ENCODE data around the gene TAF1B. TPM values are rescaled to one million over a fixed set of nuclear protein-coding genes. Genes with fewer than 3 reads are reported as not detected.

Gene TAF1B
- total and polyA plus RNA-seq, 10 of the 15 experiments (the other 5 are each of a cell fraction or from before 2014, with no cell fraction given): 8.1 to 18.3 (median 12.4) TPM

GRCh38 chr2:9980520-9980919 lies 137.2 kb downstream of the TAF1B start:
- DNase-seq (ENCODE audit: low read depth, low spot score): no peak
- WGBS (ENCODE audit: insufficient coverage, insufficient replicate concordance, low lambda C conversion rate, missing lambda C conversion rate): 69% methylated on average over 2 of the region's 2 CpGs
- TF ChIP-seq NR2F1 (conservative IDR thresholded peaks at IDR 0.05): no peak
- TF ChIP-seq SPI1 (IDR thresholded peaks at IDR 0.05; ENCODE audit: borderline replicate concordance, insufficient read depth, low read depth, low read length): no peak
- in situ Hi-C loops (cut with MboI) (no loop called here), intact Hi-C loops (cut with micrococcal nuclease; ENCODE audit: unreplicated experiment) (no loop called here)
- ChIA-PET SMC1A (ENCODE audit: uncharacterized antibody, unreplicated experiment) (no interaction called here), POLR2A (interaction anchor here (1.1 kb wide), 1 partner anchor 13 kb away, joined by 3 read pairs; no protein-coding TSS in a partner anchor), CTCF (no interaction called here), RAD21 (ENCODE audit: unreplicated experiment) (no interaction called here)
- no peak overlapping the region for H3K27ac ChIP-seq (ENCODE audit: control insufficient read depth, insufficient read depth)
- H2AFZ ChIP-seq (ENCODE audit: control insufficient read depth, low read depth, low read length): no peak overlapping the region
- no peak overlapping the region for H3K4me2 ChIP-seq (ENCODE audit: control insufficient read depth, insufficient read depth)
- no peak for FAIRE-seq
- no TSS peak for BruUV-seq (replicated peaks)
- H4K20me1 ChIP-seq (ENCODE audit: control insufficient read depth, insufficient read depth): no peaks in the 10 kb centered on the region
- no peaks in the 10 kb centered on the region for H3K36me3 ChIP-seq (ENCODE audit: control insufficient read depth in 2 of 2, insufficient read depth in 2 of 2, low read length in 1 of 2)
- ATAC-seq: no peak
- no peak overlapping the region for H3K9ac ChIP-seq (ENCODE audit: control insufficient read depth, insufficient read depth, low read length)
- no peaks in the 10 kb centered on the region for H3K79me2 ChIP-seq (ENCODE audit: control insufficient read depth, insufficient read depth, low read length)
- H3K9me3 ChIP-seq (replicated peaks; ENCODE audit: control insufficient read depth, insufficient read depth, low read length): no peaks in the 10 kb centered on the region; the same call in 2 of the 3 replicates
- no peaks in the 10 kb centered on the region for H3K27me3 ChIP-seq (replicated peaks in 1 of 2; ENCODE audit: control insufficient read depth in 2 of 2, insufficient read depth in 2 of 2, low read length in 1 of 2)
- no peak overlapping the region for H3K4me3 ChIP-seq
- no peaks in the 10 kb centered on the region for H3K4me1 ChIP-seq (ENCODE audit: control insufficient read depth, insufficient read depth, low read length)

- POLR2A ChIA-PET: no interaction called here
- SMC1A ChIA-PET (ENCODE audit: uncharacterized antibody, unreplicated experiment): interaction anchor here (1.2 kb wide), 1 partner anchor 10 kb away, joined by 5 read pairs; no protein-coding TSS in a partner anchor
- no peak for DNase-seq (ENCODE audit: low read depth, low spot score)
- Histone ChIP-seq H4K20me1 (ENCODE audit: control insufficient read depth, insufficient read depth) (no peaks in the 10 kb centered on the region), H3K4me3 (no peak overlapping the region), H3K9me3 (replicated peaks; ENCODE audit: control insufficient read depth, insufficient read depth, low read length) (no peaks in the 10 kb centered on the region; the same call in 2 of the 3 replicates), H3K27ac (ENCODE audit: control insufficient read depth, insufficient read depth) (no peak overlapping the region), H3K79me2 (ENCODE audit: control insufficient read depth, insufficient read depth, low read length) (no peaks in the 10 kb centered on the region), H3K27me3 (replicated peaks in 1 of 2; ENCODE audit: control insufficient read depth in 2 of 2, insufficient read depth in 2 of 2, low read length in 1 of 2) (no peaks in the 10 kb centered on the region), H3K4me1 (ENCODE audit: control insufficient read depth, insufficient read depth, low read length) (no peaks in the 10 kb centered on the region), H3K4me2 (ENCODE audit: control insufficient read depth, insufficient read depth) (no peak overlapping the region), H3K36me3 (ENCODE audit: control insufficient read depth in 2 of 2, insufficient read depth in 2 of 2, low read length in 1 of 2) (no peaks in the 10 kb centered on the region), H2AFZ (ENCODE audit: control insufficient read depth, low read depth, low read length) (no peak overlapping the region), H3K9ac (ENCODE audit: control insufficient read depth, insufficient read depth, low read length) (no peak overlapping the region)
- in situ Hi-C loops (cut with MboI): no loop called here
- FAIRE-seq: no peak
- 60% methylated on average over 3 of the region's 3 CpGs for WGBS (ENCODE audit: insufficient coverage, insufficient replicate concordance, low lambda C conversion rate, missing lambda C conversion rate)
- RAD21 ChIA-PET (ENCODE audit: unreplicated experiment): no interaction called here
- BruUV-seq (replicated peaks): no TSS peak
- CTCF ChIA-PET: interaction anchor here (1.1 to 7.1 kb wide), 5 partner anchors 9 to 453 kb away, joined by 3 to 164 read pairs (median 5); no protein-coding TSS in a partner anchor
- intact Hi-C loops (cut with micrococcal nuclease; ENCODE audit: unreplicated experiment): no loop called here
- no peak for ATAC-seq
- TF ChIP-seq IKZF2 (IDR thresholded peaks at IDR 0.05) (no peak), TBL1XR1 (IDR thresholded peaks at IDR 0.05; ENCODE audit: low read depth, low read length) (no peak), EZH2 (IDR thresholded peaks at IDR 0.05; ENCODE audit: borderline replicate concordance, control insufficient read depth, low read depth, low read length) (no peak), EED (IDR thresholded peaks at IDR 0.05; ENCODE audit: low read depth) (no peak), ZNF592 (IDR thresholded peaks at IDR 0.05) (no peak), PRDM15 (CRISPR knock-in tag; IDR thresholded peaks at IDR 0.05) (no peak), SREBF2 (IDR thresholded peaks at IDR 0.05; ENCODE audit: low read length) (no peak), KAT2A (conservative IDR thresholded peaks at IDR 0.05; ENCODE audit: control insufficient read depth, low read depth, low read length) (no peak)
Observed at GRCh38 chr2:9981655-9982054, 138.4 kb downstream of the TAF1B start.

Data from GM12878 (cell line).